Urinary bladder (tissue), 4 donors: ENCODE results near the gene NPW. TPM values are rescaled to one million over a fixed set of nuclear protein-coding genes. Genes with fewer than 3 reads are reported as not detected.

Experiments
- DNase-seq: peaks from one replicate; pipeline ENCODE4 v3.0.0-alpha.2; 2015; ENCODE audit errors: extremely low spot score
- H3K27ac ChIP-seq: one replicate; pipeline ENCODE4 v1.5.1; 2013; ENCODE audit warnings: low read depth, mild to moderate bottlenecking, moderate library complexity
- H3K36me3 ChIP-seq: one replicate; pipeline ENCODE4 v1.6.1; 2013; ENCODE audit warnings: mild to moderate bottlenecking, moderate library complexity; ENCODE audit not compliant: insufficient read depth
- H3K4me1 ChIP-seq: one replicate; pipeline ENCODE4 v1.6.1; 2013; ENCODE audit warnings: mild to moderate bottlenecking, moderate library complexity; ENCODE audit not compliant: insufficient read depth
- H3K4me3 ChIP-seq: one replicate; pipeline ENCODE4 v1.5.1; 2013; ENCODE audit warnings: low read depth, low read length
- WGBS: extraction: QIAGEN DNeasy Blood & Tissue Kit; methylation state at CpG from one replicate; pipeline ENCODE4 v1.1.7; 2013; 5-methylcytosine and 5-hydroxymethylcytosine counted together
- polyA plus RNA-seq: library from polyadenylated mRNA; stranded (reverse); fragments of 200-250 nt; gene quantifications from one replicate; pipeline ENCODE4 v1.2.3, GENCODE V29; 2013
- total RNA-seq: library from RNA; depleted of rRNA; stranded (reverse); fragments of >200 nt; gene quantifications from one replicate; pipeline ENCODE4 v1.2.3, GENCODE V29; 2014
- donor health status: healthy with polysubstance abuse.
- donor health status: healthy.

Gene NPW
- total and polyA plus RNA-seq, 2 donors = 0.08 TPM; not detected in 1

DNA sequence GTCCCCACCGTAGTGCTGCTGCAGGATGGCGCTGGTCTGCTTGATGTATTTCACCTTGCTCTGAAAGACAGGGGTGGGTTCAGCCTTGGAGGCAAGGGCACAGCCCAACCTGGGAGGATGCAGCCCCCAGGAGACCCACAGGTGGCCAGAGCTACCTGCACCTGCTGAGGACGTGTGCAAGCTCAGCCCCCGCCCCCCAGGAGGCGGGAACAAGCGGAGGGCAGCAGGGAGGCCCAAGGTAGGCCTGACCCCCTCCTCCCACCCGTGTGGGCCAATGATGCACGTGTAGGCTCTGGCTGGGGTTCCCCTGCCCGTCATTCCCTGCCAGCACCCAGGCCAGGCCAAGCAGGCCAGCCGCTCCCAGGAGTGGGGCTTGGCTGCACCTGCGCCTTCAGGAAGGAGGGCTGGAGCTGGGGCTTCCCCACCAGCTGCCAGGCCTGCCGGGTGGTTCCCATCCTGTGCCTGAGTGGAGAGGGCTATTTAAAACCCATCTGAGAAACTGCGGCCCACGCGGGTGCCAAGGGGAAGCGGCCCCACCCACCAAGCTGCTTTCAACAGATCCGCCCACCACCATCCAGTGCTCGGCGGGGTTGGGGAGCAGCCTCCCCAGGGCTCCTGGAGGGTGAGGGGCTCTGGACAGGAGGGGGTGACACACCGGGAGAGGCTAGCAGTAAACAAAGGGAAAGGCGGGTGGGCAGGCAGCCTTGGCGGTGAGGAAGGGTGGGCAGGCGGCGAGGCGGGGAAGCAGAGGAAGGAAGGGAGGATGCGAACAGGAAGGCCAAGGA lies 24.3 kb downstream of the NPW start:
- DNase-seq = no peak
- no peak overlapping the region for H3K27ac ChIP-seq
- H3K4me3 ChIP-seq = no peak overlapping the region
- peaks cover 2% of the 10 kb centered on the region for H3K4me1 ChIP-seq
- H3K36me3 ChIP-seq = no peaks in the 10 kb centered on the region
- 71% methylated on average over 26 of the region's 26 CpGs for WGBS

GRCh38 chr16:2044541-2044940 lies 25.0 kb downstream of the NPW start:
- H3K36me3 ChIP-seq = no peaks in the 10 kb centered on the region
- H3K27ac ChIP-seq = no peak overlapping the region
- H3K4me1 ChIP-seq = peaks cover 2% of the 10 kb centered on the region
- DNase-seq = no peak
- no peak overlapping the region for H3K4me3 ChIP-seq
- 89% methylated on average over 22 of the region's 22 CpGs for WGBS

GRCh38 chr16:2045965-2046892 lies 26.6 kb downstream of the NPW start:
- H3K4me3 ChIP-seq = no peak overlapping the region
- H3K36me3 ChIP-seq = no peaks in the 10 kb centered on the region
- no peak for DNase-seq
- 83% methylated on average over 21 of the region's 21 CpGs for WGBS
- H3K4me1 ChIP-seq = no peaks in the 10 kb centered on the region
- H3K27ac ChIP-seq = no peak overlapping the region

GRCh38 chr16:2046893-2047329 lies 27.3 kb downstream of the NPW start:
- DNase-seq = no peak
- 20% methylated on average over 8 of the region's 8 CpGs for WGBS
- peak overlapping the region; percentile 74 for H3K4me3 ChIP-seq
- no peaks in the 10 kb centered on the region for H3K4me1 ChIP-seq
- no peak overlapping the region for H3K27ac ChIP-seq
- H3K36me3 ChIP-seq = no peaks in the 10 kb centered on the region

GRCh38 chr16:2047330-2048115 lies 27.9 kb downstream of the NPW start, which contains the start of the genes NTHL1 and TSC2:
Gene NTHL1, minus strand, starts transcription at chr16:2047834. Its CDS starts 11 bp downstream, at chr16:2047823.
Gene TSC2, plus strand, starts transcription at chr16:2047985. Its CDS starts 631 bp downstream, at chr16:2048616.
- no peak within 1 kb of the TSS for H3K27ac ChIP-seq
- peak within 1 kb of the TSS; percentile 74 for H3K4me3 ChIP-seq
- under 1% methylated on average over 81 of the region's 81 CpGs for WGBS
- DNase-seq = peak; percentile 87
- H3K36me3 ChIP-seq = no peaks in the 10 kb centered on the region
- H3K4me1 ChIP-seq = no peaks in the 10 kb centered on the region

DNA sequence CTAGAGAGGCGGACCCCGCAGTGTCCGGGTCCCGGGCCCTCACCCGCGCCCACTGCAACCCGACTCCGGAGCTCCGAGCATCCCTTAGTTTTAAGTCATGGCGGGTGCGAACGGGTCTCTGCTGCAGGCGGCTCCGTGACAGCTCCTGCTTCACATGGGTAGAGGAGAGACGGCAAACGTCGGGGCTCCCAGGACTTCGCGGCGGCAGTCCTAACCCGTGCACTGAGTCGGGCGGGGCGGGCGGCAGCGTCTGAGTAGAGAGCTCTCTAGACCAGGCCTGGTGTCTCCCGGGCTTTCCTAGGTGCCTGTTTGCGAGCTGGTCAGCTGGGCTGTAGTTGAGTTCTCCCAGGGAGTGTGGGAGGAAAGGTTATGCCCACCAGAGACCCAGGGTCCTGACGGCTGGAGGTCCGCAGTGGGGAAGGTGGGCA lies 28.5 kb downstream of the NPW start:
- no peak for DNase-seq
- Histone ChIP-seq H3K4me3 (peak overlapping the region; percentile 74), H3K36me3 (no peaks in the 10 kb centered on the region), H3K27ac (no peak overlapping the region), H3K4me1 (no peaks in the 10 kb centered on the region)
- under 1% methylated on average over 30 of the region's 30 CpGs for WGBS

DNA sequence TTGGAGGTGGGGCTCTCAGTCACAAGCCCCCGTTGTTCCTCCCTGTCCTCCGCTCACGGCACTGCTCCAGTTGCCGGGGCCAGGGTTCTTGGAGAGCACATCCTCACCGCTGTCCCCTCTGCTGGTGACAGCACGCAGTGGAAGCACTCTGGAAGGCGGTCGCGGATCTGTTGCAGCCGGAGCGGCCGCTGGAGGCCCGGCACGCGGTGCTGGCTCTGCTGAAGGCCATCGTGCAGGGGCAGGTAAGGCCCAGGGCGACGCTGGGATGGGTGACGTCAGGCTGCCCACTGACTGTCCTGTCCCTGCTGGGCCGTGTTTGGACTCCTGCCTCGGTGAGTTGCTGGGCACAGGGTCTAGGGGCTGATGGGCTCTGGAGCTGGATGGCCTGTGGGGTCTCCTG lies 33.6 kb downstream of the NPW start:
- peaks cover 2% of the 10 kb centered on the region for H3K36me3 ChIP-seq
- DNase-seq = no peak
- no peak overlapping the region for H3K4me3 ChIP-seq
- no peaks in the 10 kb centered on the region for H3K4me1 ChIP-seq
- no peak overlapping the region for H3K27ac ChIP-seq
- 94% methylated on average over 21 of the region's 21 CpGs for WGBS

- no peak overlapping the region for H3K27ac ChIP-seq
- DNase-seq = no peak
- WGBS = 96% methylated on average over 17 of the region's 17 CpGs
- no peak overlapping the region for H3K4me3 ChIP-seq
- H3K36me3 ChIP-seq = peaks cover 2% of the 10 kb centered on the region
- H3K4me1 ChIP-seq = no peaks in the 10 kb centered on the region
Observed at GRCh38 chr16:2053897-2054296, 34.3 kb downstream of the NPW start.

DNA sequence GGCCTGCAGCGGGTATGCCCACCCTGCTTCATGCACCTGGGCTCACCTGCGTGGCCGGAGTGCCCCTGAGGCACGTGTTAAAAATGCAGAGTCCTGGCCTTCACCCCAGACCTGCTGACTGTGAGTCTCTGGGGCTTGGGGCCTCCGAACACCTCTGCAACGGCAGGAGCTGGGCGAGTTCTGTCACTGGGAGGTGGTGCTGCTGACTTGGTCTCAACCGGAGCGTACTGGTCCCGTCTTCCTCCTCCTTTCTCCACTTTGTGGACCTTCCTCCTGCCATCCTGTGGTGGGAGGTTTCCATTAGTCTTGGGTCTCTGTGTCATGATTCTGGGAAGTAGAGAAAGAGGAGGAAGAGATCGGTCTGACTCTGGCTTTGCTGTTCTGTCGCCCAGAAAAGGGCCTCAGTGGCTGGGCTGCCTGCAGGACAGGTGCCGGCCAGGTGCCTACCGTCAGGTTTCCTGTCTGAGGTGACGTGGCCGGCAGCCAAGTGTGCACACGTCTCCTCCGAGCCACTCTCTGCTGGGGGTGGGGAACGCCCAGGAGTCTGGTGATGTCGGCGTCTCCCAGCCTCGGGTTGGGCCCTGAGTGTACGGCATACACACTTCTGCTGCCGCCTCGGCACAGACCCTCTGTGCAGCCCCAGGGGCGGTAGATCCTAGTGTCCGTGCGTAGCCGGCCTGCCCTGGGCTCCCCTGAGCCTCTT lies 35.1 kb downstream of the NPW start:
- H3K4me3 ChIP-seq = no peak overlapping the region
- no peak for DNase-seq
- no peaks in the 10 kb centered on the region for H3K4me1 ChIP-seq
- 85% methylated on average over 29 of the region's 29 CpGs for WGBS
- H3K27ac ChIP-seq = no peak overlapping the region
- H3K36me3 ChIP-seq = peaks cover 2% of the 10 kb centered on the region

DNA sequence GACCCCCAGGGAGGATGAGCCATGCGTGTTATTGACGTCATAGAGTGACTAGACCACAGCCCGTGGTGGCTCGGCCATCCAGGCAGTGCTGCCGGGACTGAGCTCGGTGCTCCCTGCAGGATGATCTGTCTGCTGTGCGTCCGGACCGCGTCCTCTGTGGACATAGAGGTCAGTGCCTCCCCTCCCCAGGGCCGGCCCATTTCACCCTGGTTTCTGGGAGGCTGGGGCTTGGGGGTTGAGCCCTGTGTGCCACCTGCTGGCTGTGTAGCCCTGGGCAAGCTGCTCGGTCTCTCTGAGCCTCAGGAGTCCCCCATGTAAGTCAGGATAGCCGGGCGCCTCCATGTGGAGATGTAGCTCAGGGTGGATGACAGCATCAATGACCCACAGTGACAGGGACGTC lies 36.5 kb downstream of the NPW start:
- H3K4me3 ChIP-seq = no peak overlapping the region
- no peak overlapping the region for H3K27ac ChIP-seq
- H3K36me3 ChIP-seq = peaks cover 5% of the 10 kb centered on the region
- no peaks in the 10 kb centered on the region for H3K4me1 ChIP-seq
- 67% methylated on average over 15 of the region's 15 CpGs for WGBS
- DNase-seq = no peak

- WGBS = 87% methylated on average over 19 of the region's 19 CpGs
- Histone ChIP-seq H3K36me3 (peaks cover 5% of the 10 kb centered on the region), H3K4me1 (no peaks in the 10 kb centered on the region), H3K4me3 (no peak overlapping the region), H3K27ac (no peak overlapping the region)
- no peak for DNase-seq
Observed at GRCh38 chr16:2056681-2057407, 37.3 kb downstream of the NPW start.

DNA sequence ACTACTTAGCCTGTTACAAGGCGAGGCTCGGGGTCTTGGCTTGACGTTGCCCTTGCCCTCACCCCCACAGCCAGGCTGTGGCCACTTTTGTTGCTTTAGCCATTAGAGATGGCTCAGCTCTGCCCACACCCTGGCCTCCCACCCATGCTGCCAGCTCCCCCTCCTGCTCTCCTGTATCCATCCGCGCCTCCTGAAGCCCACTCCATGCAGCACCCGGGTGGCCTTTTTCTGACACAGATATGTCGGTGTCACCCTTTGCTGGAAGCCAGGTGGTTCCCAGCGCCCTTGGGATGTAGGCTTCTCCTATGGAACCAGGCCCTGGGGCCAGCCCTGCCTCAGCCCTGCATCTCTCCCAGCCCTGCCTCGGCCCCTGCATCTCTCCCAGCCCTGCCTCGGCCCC lies 37.9 kb downstream of the NPW start:
- peaks cover 5% of the 10 kb centered on the region for H3K36me3 ChIP-seq
- H3K27ac ChIP-seq = no peak overlapping the region
- no peak overlapping the region for H3K4me3 ChIP-seq
- 88% methylated on average over 10 of the region's 10 CpGs for WGBS
- no peaks in the 10 kb centered on the region for H3K4me1 ChIP-seq
- no peak for DNase-seq
